ENCODE measurements around the gene LRCH1.

LRCH1 gene

DNA sequence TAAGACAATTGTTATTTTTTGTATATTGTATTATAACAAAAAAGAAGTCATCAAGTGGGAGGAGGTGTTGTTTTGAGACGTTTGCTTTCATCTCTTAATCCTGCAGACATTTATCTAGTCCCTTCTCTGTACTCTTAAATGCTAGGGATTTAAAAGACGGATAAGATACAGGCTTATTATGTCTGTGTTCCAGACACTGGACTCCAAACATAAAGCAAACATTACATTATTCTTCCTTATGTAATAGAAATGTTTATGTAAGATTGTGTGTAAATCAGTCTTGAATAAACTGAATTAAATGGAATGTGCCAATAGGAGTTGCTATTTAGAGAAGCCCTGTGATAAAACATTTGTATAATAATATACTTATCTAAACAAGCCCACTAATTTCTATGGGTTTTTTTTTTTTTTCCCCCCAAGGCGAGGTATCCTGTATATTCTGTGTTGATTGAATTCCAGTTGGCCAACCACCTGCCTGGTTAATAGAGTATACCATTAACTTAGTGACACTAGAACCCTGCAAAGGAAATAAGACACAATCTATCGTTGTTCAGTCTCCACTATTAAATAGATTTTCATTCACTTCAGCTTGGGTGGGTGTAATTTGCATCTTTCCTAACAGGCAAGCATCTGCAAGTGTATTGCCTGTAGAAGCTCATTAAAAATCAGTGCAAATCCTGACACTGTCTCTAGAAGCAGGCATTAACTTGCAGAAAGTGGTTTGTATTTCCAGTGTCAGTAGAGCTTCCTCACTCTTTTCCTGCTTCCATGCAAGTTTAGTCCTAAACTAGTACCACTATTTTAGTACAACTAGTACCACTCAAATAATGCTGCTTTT, 69.0 kb downstream of the LRCH1 start:
- TF ChIP-seq, protein P1, sequence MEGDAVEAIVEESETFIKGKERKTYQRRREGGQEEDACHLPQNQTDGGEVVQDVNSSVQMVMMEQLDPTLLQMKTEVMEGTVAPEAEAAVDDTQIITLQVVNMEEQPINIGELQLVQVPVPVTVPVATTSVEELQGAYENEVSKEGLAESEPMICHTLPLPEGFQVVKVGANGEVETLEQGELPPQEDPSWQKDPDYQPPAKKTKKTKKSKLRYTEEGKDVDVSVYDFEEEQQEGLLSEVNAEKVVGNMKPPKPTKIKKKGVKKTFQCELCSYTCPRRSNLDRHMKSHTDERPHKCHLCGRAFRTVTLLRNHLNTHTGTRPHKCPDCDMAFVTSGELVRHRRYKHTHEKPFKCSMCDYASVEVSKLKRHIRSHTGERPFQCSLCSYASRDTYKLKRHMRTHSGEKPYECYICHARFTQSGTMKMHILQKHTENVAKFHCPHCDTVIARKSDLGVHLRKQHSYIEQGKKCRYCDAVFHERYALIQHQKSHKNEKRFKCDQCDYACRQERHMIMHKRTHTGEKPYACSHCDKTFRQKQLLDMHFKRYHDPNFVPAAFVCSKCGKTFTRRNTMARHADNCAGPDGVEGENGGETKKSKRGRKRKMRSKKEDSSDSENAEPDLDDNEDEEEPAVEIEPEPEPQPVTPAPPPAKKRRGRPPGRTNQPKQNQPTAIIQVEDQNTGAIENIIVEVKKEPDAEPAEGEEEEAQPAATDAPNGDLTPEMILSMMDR (IDR thresholded peaks at IDR 0.05; ENCODE audit: control insufficient read depth, extremely low read depth, insufficient read depth): no peak
- no peak overlapping the region for H3K4me3 ChIP-seq (ENCODE audit: low read depth, low read length)
- peak; percentile 56 for DNase-seq (ENCODE audit: low read depth)

GRCh38 chr13:46622630-46623256, 69.8 kb downstream of the LRCH1 start:
- peak; percentile 42 for DNase-seq (ENCODE audit: low read depth)
- no peak overlapping the region for H3K4me3 ChIP-seq (ENCODE audit: low read depth, low read length)
- TF ChIP-seq, protein P1 (IDR thresholded peaks at IDR 0.05; ENCODE audit: control insufficient read depth, extremely low read depth, insufficient read depth): no peak

- DNase-seq (ENCODE audit: low read depth): no peak
- TF ChIP-seq, protein P1 (IDR thresholded peaks at IDR 0.05; ENCODE audit: control insufficient read depth, extremely low read depth, insufficient read depth): no peak
- H3K4me3 ChIP-seq (ENCODE audit: low read depth, low read length): no peak overlapping the region
These were observed 71.4 kb downstream of the LRCH1 start for GRCh38 chr13:46624353-46624752.

DNA sequence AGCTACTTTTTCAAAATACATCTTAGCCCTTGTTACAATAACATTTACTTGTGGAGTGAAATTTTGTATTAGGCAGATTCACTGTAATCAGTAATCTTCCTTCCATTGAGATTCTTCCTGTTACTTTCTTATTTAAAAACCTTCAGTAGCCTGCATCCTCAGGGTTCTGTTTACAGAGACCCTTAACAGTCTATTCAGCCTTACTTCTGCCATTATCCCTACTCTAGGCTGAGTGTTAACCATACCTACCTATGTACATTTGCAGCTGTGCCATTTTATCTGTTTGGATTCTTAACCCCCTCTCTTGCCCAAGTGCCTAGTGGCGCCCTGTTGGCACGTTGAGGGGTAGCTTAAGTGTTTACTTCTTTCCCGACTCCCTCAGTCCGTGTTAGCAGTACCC, 71.9 kb downstream of the LRCH1 start:
- TF ChIP-seq, protein P1 (IDR thresholded peaks at IDR 0.05; ENCODE audit: control insufficient read depth, extremely low read depth, insufficient read depth): no peak
- no peak overlapping the region for H3K4me3 ChIP-seq (ENCODE audit: low read depth, low read length)
- no peak for DNase-seq (ENCODE audit: low read depth)

DNA sequence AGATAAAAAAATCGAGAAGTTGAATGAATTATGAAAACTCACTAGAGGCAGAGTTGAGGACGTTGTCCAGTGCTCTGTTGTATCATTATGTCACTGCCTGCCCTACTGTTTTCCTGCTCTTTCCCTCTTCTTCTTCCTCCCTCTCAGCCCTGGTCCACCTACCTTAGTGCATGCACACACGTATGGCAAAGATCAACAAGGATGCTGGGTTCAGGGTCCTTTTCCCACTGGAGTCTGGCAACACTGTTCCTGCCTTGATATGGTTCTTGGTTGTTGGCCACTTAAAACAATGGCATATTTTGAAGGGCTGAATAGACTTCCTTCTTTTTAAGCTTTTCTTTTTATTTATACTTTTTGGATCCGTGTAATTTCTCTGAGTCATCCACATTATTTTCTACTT, 74.5 kb downstream of the LRCH1 start:
- DNase-seq (ENCODE audit: low read depth): no peak
- no peak overlapping the region for H3K4me3 ChIP-seq (ENCODE audit: low read depth, low read length)
- TF ChIP-seq, protein P1 (IDR thresholded peaks at IDR 0.05; ENCODE audit: control insufficient read depth, extremely low read depth, insufficient read depth): no peak

DNA sequence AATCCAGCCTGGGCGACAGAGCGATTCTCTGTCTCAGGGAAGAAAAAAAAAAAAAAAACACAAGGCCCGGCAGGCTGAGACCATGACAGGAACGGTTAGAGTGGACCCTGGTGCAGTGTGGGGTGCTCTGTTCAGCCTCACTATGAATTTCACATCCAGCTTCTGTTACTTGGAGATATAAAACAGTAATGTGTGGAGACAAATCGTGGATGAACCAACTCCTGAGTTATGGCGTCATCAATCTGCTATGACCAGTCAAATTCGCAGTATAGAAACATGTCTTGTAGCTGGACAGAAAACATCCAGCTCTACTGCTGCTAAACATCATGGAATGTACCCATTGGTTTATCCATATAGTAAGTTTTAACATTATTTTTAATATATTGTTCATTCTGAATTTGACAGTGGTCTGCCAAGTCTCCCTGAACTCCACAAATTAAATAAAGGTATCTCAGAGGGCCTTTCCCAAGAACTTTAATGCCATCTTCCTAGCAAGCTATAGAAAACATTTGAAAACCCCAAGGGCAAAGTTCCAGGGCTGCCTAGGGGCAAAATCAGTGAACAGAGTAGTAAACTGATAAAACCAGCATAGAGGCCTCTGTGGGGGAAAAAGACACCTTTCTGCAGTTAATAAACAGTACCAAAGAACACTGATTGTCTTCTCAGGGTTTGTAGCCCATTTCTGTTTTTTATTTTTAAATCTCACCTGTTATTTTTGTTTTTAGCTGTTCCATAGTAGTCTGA, 75.8 kb downstream of the LRCH1 start:
- DNase-seq (ENCODE audit: low read depth): no peak
- TF ChIP-seq, protein P1 (IDR thresholded peaks at IDR 0.05; ENCODE audit: control insufficient read depth, extremely low read depth, insufficient read depth): no peak
- no peak overlapping the region for H3K4me3 ChIP-seq (ENCODE audit: low read depth, low read length)

All from LNCaP clone FGC (cell line).